ENCODE results near the gene CR1.
A peak's percentile ranks its signal among the peaks of the same experiment; 100 is the strongest.
"Not testable (repeated sequence)": the region's sequence is repeated elsewhere in the genome, so short reads cannot be mapped to it uniquely, and the experiment has no call there.

The CR1 gene

GRCh38 chr1:207594095-207594494 lies 98.1 kb downstream of the CR1 start:
- DNase-seq, result not testable (repeated sequence)

DNA sequence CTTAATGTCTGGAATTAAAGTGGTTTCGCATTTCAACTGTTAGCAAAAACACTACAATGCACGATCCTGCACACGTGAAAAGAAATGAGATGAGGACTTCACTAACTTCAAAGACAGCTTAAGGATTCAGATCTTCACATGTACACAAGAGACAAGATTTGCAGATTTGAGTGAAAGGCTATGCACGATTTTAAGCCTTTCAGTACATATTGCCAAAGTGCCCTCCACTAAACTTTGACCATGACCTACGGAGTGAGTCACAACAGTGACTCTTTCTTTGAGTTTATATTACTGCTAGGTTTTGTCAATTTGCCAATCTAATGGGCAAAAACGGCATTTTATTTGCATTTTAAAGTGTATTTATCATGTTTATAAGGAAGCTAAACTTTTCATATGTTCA lies 107.8 kb downstream of the CR1 start:
- no peak for DNase-seq

GRCh38 chr1:207605444-207606361 lies 109.7 kb downstream of the CR1 start:
- DNase-seq, result no peak

DNA sequence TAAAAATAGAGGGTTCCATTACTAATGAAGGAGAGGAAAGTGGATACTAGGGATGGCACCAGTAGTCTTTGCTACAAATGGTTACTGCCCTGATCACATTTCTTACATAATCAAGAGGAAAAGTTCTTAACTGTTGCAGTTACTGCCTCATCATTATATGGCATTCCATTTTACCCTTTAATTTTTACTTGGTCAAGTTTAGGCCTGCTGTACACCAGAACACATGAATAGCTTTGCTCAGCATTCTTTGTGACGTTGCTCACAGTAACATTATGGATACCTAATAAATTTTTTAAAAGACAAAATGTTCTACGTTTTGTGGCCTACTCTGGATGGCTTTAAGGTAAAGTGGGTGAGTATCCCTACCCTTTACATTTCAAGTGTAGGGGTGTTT lies 110.4 kb downstream of the CR1 start:
- no peak for DNase-seq

DNA sequence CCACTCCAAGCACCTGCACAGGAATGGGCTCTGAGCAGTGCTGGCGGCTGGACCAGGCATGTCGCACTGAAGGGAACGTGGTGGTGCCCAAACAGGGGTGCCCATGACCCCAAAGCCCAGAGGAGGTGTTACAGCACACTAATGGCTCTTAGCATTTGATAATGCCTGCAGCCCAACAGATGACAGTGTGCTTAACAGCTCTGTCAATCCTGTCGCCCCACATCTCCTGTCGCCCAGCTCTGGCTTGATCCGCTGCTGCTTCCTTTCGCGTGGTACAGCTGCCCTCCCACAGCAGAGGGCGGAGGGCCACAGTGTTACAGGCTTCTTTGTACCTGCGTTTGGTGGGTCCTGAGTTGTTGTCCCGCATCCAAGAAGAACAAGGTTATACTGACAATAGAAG lies 116.8 kb downstream of the CR1 start:
- no peak for DNase-seq

DNA sequence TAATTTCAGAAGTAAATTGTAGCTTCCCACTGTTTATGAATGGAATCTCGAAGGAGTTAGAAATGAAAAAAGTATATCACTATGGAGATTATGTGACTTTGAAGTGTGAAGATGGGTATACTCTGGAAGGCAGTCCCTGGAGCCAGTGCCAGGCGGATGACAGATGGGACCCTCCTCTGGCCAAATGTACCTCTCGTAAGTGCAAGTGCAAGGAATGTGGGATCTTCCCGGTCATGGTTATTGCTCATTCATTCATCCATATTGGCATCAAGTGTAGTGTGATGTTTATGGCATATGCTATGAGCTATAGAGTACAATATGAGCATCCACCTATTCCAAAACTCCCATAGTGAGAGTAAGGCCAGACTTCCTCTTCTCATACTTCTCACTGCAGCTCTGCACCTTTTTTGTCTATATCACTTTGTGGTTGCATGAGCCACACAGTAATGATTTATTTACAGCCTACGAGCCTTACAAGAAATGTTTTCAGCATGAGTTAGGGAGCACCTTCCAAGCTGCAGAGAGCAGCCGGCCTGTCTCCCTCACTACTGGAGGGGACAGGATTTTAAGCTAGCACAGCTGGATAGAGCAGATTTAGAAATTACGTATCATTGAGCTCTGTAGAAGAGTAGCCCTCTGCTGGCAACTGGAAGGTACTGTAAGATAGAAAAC lies 124.0 kb downstream of the CR1 start:
- DNase-seq, result peak; percentile 20 to 21

GRCh38 chr1:207620543-207620893 lies 124.6 kb downstream of the CR1 start:
- DNase-seq, result no peak

DNA sequence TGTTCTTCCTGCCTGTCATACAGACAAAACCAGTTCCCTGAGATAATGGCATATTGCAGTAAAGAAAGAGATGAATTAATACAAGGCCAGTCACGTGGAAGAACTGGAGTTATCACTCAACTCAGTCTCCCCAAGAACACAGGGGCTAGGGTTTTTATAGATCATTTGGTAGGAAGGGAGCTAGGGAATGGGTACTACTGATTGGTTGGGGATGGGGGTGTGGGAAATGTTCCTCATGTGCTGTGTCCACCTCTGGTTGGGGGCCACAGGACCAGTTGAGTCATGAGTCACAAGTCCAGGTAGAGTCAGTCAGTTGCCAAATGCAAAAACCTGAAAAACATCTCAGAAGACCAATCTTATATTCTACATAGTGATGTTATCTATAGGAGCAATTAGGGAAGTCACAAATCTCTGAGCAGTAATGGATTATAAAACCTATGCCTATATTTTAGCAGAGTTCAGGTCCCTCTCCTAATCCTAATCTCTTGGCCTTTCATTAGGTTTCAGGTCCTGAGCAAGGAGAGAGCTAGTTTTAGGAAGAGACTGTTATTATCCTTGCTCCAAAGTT lies 129.6 kb downstream of the CR1 start:
- not testable (repeated sequence) for DNase-seq

- DNase-seq, result no peak
Measured at GRCh38 chr1:207626972-207627337, 131.0 kb downstream of the CR1 start.

DNA sequence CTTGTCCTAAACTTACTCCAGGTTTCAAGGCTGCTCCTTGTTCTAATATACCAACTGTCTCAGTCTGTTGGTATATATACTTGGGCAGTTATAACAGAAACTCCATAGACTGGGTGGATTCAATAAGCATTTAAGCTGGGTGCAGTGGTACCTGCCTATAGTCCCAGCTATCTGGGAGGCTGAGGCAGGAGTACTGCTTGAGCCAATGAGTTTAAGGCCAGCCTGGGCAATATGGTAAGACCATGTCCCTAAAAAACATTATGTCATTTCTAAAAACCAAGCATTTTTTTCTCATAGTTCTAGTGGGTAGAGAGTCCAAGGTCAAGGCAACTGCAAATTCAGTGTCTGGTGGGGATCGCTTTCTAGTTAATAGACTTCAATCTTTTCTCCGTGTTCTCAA lies 131.5 kb downstream of the CR1 start:
- DNase-seq, result no peak

GRCh38 chr1:207628776-207629175 lies 132.8 kb downstream of the CR1 start:
- DNase-seq, result no peak

DNA sequence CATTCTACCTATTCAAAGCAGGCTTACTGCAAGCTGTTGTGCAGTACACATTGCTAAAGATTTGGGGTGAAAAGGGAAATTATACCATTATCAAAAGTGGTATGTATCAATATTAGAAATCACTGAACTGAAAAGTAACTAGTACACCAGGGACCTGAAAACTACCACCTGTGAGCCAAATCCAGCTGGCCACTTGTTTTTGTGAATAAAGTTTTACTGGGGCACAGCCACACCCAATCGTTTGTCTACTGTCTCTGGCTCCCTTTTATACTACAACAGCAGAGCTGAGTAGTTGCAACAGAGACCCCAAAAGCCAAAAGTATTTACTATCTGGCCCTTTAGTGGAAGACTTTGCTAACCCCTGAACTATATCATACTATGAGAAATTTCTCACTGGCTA lies 135.2 kb downstream of the CR1 start:
- DNase-seq, result no peak

DNA sequence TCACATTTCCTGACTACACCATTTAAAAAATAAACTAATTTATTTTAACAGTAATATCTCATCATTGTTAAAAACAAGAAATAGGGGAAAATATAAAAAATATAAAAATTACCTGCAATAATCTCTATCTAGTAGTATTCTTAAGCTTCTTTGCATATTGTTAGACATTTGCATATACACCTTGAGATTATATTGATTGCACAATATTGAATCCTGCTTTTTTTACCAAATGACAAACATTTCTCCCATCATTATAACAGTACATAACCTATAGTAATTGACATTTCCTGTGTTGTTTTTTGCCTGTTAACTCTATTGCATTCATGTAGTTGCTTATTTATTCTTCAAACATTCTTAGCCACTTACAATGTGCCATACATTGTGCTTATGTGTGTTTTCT lies 137.3 kb downstream of the CR1 start:
- DNase-seq, result no peak

DNA sequence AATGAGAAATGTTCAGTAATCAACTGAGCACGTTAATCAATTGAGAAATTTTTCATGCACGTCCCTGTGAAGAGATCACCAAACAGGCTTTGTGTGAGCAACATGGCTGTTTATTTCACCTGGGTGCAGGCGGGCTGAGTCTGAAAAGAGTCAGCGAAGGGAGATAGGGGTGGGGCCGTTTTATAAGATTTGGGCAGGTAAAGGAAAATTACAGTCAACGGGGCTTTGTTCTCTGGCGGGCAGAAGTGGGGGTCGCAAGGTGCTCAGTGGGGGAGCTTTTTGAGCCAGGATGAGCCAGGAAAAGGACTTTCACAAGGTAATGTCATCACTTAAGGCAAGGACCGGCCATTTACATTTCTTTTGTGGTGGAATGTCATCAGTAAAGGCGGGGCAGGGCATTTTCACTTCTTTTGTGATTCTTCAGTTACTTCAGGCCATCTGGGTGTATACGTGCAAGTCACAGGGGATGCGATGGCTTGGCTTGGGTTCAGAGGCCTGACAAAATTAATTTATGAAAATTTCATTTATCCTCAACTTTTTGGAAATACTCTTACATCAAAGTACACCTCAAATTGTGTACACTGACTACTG lies 137.8 kb downstream of the CR1 start:
- DNase-seq, result not testable (repeated sequence)

GRCh38 chr1:207634293-207634692 lies 138.3 kb downstream of the CR1 start:
- DNase-seq, result not testable (repeated sequence)

GRCh38 chr1:207635569-207636186 lies 139.7 kb downstream of the CR1 start:
- DNase-seq, result not testable (repeated sequence)

GRCh38 chr1:207638487-207639145 lies 142.7 kb downstream of the CR1 start:
- DNase-seq, result not testable (repeated sequence)

DNA sequence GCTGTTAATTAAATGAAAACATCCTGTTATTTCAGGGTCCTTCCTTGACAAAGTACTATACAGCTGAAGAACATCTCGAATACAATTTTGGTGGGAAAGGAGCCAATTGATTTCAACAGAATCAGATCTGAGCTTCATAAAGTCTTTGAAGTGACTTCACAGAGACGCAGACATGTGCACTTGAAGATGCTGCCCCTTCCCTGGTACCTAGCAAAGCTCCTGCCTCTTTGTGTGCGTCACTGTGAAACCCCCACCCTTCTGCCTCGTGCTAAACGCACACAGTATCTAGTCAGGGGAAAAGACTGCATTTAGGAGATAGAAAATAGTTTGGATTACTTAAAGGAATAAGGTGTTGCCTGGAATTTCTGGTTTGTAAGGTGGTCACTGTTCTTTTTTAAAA lies 143.4 kb downstream of the CR1 start:
- DNase-seq, result not testable (repeated sequence)

- no peak for DNase-seq
Measured at GRCh38 chr1:207644166-207644851, 148.4 kb downstream of the CR1 start.

GRCh38 chr1:207644852-207645634 lies 149.1 kb downstream of the CR1 start, which contains the start of gene CR1L:
Gene CR1L, plus strand, starts transcription at chr1:207645133. Its CDS starts 101 bp downstream, at chr1:207645234.
- DNase-seq, result peak; percentile 85

- DNase-seq, result no peak
Measured at GRCh38 chr1:207645635-207646081, 149.7 kb downstream of the CR1 start.
